ENCODE results near the gene GHR.

DNA sequence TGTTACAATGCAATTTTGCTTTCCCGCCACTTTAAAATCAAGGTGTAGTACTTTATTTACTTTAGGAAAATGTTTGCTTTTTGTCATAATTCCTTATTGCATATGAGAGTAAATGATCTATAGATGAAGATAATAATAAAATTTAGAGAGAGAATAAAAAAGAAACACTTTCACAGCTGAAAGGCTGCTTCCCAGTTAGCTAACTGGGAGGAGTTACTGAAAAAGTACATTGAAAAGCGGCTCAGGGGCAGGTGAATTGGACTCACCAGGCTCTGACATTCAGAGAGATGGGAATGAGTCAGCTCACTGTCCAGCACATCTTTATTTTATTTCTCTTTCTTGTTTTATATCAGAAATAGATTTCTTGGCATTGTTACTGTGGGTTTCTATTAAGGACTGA is 201.7 kb downstream of the GHR start:
- TF ChIP-seq ZNF24 (tag by site-specific recombination; IDR thresholded peaks at IDR 0.05): no peak
- TF ChIP-seq, protein P1, sequence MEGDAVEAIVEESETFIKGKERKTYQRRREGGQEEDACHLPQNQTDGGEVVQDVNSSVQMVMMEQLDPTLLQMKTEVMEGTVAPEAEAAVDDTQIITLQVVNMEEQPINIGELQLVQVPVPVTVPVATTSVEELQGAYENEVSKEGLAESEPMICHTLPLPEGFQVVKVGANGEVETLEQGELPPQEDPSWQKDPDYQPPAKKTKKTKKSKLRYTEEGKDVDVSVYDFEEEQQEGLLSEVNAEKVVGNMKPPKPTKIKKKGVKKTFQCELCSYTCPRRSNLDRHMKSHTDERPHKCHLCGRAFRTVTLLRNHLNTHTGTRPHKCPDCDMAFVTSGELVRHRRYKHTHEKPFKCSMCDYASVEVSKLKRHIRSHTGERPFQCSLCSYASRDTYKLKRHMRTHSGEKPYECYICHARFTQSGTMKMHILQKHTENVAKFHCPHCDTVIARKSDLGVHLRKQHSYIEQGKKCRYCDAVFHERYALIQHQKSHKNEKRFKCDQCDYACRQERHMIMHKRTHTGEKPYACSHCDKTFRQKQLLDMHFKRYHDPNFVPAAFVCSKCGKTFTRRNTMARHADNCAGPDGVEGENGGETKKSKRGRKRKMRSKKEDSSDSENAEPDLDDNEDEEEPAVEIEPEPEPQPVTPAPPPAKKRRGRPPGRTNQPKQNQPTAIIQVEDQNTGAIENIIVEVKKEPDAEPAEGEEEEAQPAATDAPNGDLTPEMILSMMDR (tag by site-specific recombination; IDR thresholded peaks at IDR 0.05): no peak
- TF ChIP-seq ZNF146 (tag by site-specific recombination; IDR thresholded peaks at IDR 0.05): no peak
- TF ChIP-seq ZNF335 (tag by site-specific recombination; conservative IDR thresholded peaks at IDR 0.05): no peak
- no peak for TF ChIP-seq ELK4 (IDR thresholded peaks at IDR 0.05; ENCODE audit: borderline replicate concordance, low read depth, low read length)
- no peak for TF ChIP-seq TSHZ1 (tag by site-specific recombination; IDR thresholded peaks at IDR 0.05; ENCODE audit: borderline replicate concordance)
- TF ChIP-seq, protein P2, sequence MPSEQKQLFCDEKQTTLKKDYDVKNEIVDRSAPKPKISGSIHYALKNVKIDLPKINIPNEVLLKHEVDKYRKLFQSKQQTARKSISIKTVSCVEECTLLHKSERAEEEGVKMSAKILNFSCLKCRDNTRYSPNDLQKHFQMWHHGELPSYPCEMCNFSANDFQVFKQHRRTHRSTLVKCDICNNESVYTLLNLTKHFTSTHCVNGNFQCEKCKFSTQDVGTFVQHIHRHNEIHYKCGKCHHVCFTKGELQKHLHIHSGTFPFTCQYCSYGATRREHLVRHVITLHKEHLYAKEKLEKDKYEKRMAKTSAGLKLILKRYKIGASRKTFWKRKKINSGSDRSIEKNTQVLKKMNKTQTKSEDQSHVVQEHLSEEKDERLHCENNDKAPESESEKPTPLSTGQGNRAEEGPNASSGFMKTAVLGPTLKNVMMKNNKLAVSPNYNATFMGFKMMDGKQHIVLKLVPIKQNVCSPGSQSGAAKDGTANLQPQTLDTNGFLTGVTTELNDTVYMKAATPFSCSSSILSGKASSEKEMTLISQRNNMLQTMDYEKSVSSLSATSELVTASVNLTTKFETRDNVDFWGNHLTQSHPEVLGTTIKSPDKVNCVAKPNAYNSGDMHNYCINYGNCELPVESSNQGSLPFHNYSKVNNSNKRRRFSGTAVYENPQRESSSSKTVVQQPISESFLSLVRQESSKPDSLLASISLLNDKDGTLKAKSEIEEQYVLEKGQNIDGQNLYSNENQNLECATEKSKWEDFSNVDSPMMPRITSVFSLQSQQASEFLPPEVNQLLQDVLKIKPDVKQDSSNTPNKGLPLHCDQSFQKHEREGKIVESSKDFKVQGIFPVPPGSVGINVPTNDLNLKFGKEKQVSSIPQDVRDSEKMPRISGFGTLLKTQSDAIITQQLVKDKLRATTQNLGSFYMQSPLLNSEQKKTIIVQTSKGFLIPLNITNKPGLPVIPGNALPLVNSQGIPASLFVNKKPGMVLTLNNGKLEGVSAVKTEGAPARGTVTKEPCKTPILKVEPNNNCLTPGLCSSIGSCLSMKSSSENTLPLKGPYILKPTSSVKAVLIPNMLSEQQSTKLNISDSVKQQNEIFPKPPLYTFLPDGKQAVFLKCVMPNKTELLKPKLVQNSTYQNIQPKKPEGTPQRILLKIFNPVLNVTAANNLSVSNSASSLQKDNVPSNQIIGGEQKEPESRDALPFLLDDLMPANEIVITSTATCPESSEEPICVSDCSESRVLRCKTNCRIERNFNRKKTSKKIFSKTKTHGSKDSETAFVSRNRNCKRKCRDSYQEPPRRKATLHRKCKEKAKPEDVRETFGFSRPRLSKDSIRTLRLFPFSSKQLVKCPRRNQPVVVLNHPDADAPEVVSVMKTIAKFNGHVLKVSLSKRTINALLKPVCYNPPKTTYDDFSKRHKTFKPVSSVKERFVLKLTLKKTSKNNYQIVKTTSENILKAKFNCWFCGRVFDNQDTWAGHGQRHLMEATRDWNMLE (tag by site-specific recombination; conservative IDR thresholded peaks at IDR 0.05; ENCODE audit: low read depth): no peak
- TF ChIP-seq ZNF175 (tag by site-specific recombination; IDR thresholded peaks at IDR 0.05): no peak
- TF ChIP-seq ZNF274 (IDR thresholded peaks at IDR 0.05; ENCODE audit: low read length): no peak
- no peak for TF ChIP-seq ZNF274 (tag by site-specific recombination; IDR thresholded peaks at IDR 0.05; ENCODE audit: borderline replicate concordance)
- TF ChIP-seq ZNF324 (tag by site-specific recombination; IDR thresholded peaks at IDR 0.05): no peak
- TF ChIP-seq ZFP69B (tag by site-specific recombination; IDR thresholded peaks at IDR 0.05): no peak
- TF ChIP-seq, protein P3, sequence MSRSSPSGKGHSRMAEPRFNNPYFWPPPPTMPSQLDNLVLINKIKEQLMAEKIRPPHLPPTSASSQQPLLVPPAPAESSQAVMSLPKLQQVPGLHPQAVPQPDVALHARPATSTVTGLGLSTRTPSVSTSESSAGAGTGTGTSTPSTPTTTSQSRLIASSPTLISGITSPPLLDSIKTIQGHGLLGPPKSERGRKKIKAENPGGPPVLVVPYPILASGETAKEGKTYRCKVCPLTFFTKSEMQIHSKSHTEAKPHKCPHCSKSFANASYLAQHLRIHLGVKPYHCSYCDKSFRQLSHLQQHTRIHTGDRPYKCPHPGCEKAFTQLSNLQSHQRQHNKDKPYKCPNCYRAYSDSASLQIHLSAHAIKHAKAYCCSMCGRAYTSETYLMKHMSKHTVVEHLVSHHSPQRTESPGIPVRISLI (tag by site-specific recombination; IDR thresholded peaks at IDR 0.05): no peak
- no peak for TF ChIP-seq ZSCAN5A (tag by site-specific recombination; IDR thresholded peaks at IDR 0.05)
- no peak for TF ChIP-seq ZEB2 (tag by site-specific recombination; IDR thresholded peaks at IDR 0.05)
